HepG2 (cell line): Measurements from ENCODE around the gene CCDC57. TPM values are rescaled to one million over a fixed set of nuclear protein-coding genes. Genes with fewer than 3 reads are reported as not detected.

Experiments used
- AKAP8 ChIP-seq: sonication (generic); formaldehyde crosslinking; IDR thresholded peaks from 2 replicates; pipeline ENCODE4 v1.5.1; 2020; ENCODE audit warnings: mild to moderate bottlenecking, missing genetic modification reagents
- HCFC1 ChIP-seq: fragments of 150-350 bp; IDR thresholded peaks from 2 replicates; pipeline ENCODE4 v1.6.1; 2014; ENCODE audit warnings: low read depth, low read length
- HNRNPL ChIP-seq: fragments of 200-400 bp; formaldehyde crosslinking; IDR thresholded peaks from 2 replicates; pipeline ENCODE4 v1.6.1; 2017; ENCODE audit warnings: mild to moderate bottlenecking, low read depth, low read length
- IKZF5 ChIP-seq: IDR thresholded peaks from 2 replicates; pipeline ENCODE4 v1.6.1; 2018; ENCODE audit warnings: missing genetic modification reagents, mild to moderate bottlenecking, missing compliant biosample characterization
- JDP2 ChIP-seq: sonication (generic); formaldehyde crosslinking; IDR thresholded peaks from 2 replicates; pipeline ENCODE4 v1.8.1; 2022; ENCODE audit warnings: missing genetic modification reagents, borderline replicate concordance
- MAFK ChIP-seq, 2 experiments: IDR thresholded peaks in 1 of 2; conservative IDR thresholded peaks in 1 of 2; 2 replicates each; pipeline ENCODE4 v1.6.1; 2011; ENCODE audit warnings: improper control_type of control experiment in 2 of 2, low read length in 2 of 2
- NFE2 ChIP-seq: sonication (generic); formaldehyde crosslinking; IDR thresholded peaks from 2 replicates; pipeline ENCODE4 v1.4.0; 2020; ENCODE audit warnings: missing genetic modification reagents
- NFRKB ChIP-seq: fragments of 450-650 bp; IDR thresholded peaks from 2 replicates; pipeline ENCODE4 v1.6.1; 2017
- RARG ChIP-seq: sonication (generic); formaldehyde crosslinking; IDR thresholded peaks from 2 replicates; pipeline ENCODE4 v1.4.0; 2020; ENCODE audit warnings: low read depth, mild to moderate bottlenecking, missing genetic modification reagents
- SKIL ChIP-seq: sonication (generic); formaldehyde crosslinking; IDR thresholded peaks from 2 replicates; pipeline ENCODE4 v1.8.0; 2022; ENCODE audit warnings: missing genetic modification reagents, mild to moderate bottlenecking, moderate library complexity, borderline replicate concordance
- SMARCE1 ChIP-seq: fragments of 450-650 bp; IDR thresholded peaks from 2 replicates; pipeline ENCODE4 v1.6.1; 2017; ENCODE audit warnings: borderline replicate concordance
- SRY ChIP-seq: sonication (generic); formaldehyde crosslinking; IDR thresholded peaks from 2 replicates; pipeline ENCODE4 v1.8.0; 2022; ENCODE audit warnings: mild to moderate bottlenecking, missing genetic modification reagents
- STAT5B ChIP-seq: sonication (generic); formaldehyde crosslinking; IDR thresholded peaks from 2 replicates; pipeline ENCODE4 v1.4.0; 2020; ENCODE audit warnings: missing genetic modification reagents
- TOE1 ChIP-seq: sonication (generic); formaldehyde crosslinking; IDR thresholded peaks from 2 replicates; pipeline ENCODE4 v1.4.0; 2020; ENCODE audit warnings: mild to moderate bottlenecking, missing genetic modification reagents
- ZNF513 ChIP-seq: sonication (generic); formaldehyde crosslinking; conservative IDR thresholded peaks from 2 replicates; pipeline ENCODE4 v1.5.0; 2020; ENCODE audit warnings: missing genetic modification reagents
- ZNF605 ChIP-seq: sonication (generic); formaldehyde crosslinking; IDR thresholded peaks from 2 replicates; pipeline ENCODE4 v1.8.0; 2022; ENCODE audit warnings: mild to moderate bottlenecking, missing genetic modification reagents
- ZNF614 ChIP-seq: IDR thresholded peaks from 2 replicates; pipeline ENCODE4 v1.6.1; 2018; ENCODE audit warnings: missing biosample characterization, missing genetic modification reagents, inconsistent platforms, borderline replicate concordance
- ZNF704 ChIP-seq: sonication (generic); formaldehyde crosslinking; IDR thresholded peaks from 2 replicates; pipeline ENCODE4 v1.8.1; 2023; ENCODE audit warnings: mild to moderate bottlenecking, inconsistent platforms, moderate library complexity, missing genetic modification reagents, borderline replicate concordance
- ZNF816 ChIP-seq: sonication (generic); formaldehyde crosslinking; IDR thresholded peaks from 2 replicates; pipeline ENCODE4 v1.8.0; 2022; ENCODE audit warnings: missing genetic modification reagents, mild to moderate bottlenecking, borderline replicate concordance
- polyA plus RNA-seq, 8 experiments: library from polyadenylated mRNA; depleted of rRNA in 3 of 8; stranded (reverse) in 7 of 8; unstranded in 1 of 8; fragments of >200 nt; fragmentation: Illumina TruSeq in 4 of 8; extraction: Trizol in 4 of 8; gene quantifications; 2 replicates each; pipeline versions ENCODE4 v1.2.1 to v1.2.3, GENCODE V29; 2011 to 2016; ENCODE audit warnings: low read depth in 4 of 8, missing spikeins in 1 of 8, mixed read lengths in 1 of 8; ENCODE audit not compliant: insufficient read depth in 1 of 8
- total RNA-seq, 5 experiments: library from RNA; depleted of rRNA; stranded (reverse); fragments of >200 nt; fragmentation: Illumina TruSeq; extraction: Trizol; gene quantifications; 2 replicates each; pipeline ENCODE4 v1.2.3, GENCODE V29; 2016; ENCODE audit warnings: low read depth in 1 of 5

CCDC57 gene
- total and polyA plus RNA-seq, 2 of the 13 experiments (the other 11 are each of a cell fraction or from before 2014, with no cell fraction given): 59.3 to 59.9 TPM

GRCh38 chr17:82094931-82095776 lies 117.5 kb downstream of the CCDC57 start (continued):
- TF ChIP-seq MAFK (conservative IDR thresholded peaks at IDR 0.05 in 1 of 2, IDR thresholded peaks at IDR 0.05 in 1 of 2; ENCODE audit: low read length in 2 of 2): no peak
- TF ChIP-seq ZNF605 (CRISPR knock-in tag): peak; percentile 47; the same call in 1 of the 2 replicates
- no peak for TF ChIP-seq ZNF816
- 0 out of 2 replicates have a peak, but pooled peaks have one; percentile 17 for TF ChIP-seq AKAP8 (CRISPR knock-in tag)
- no peak for TF ChIP-seq STAT5B (CRISPR knock-in tag)
- no peak for TF ChIP-seq ZNF614 (CRISPR knock-in tag)
- TF ChIP-seq HNRNPL: peak; percentile 76; the same call in 1 of the 2 replicates
- TF ChIP-seq SRY: no peak
- TF ChIP-seq NFRKB: no peak
- TF ChIP-seq RARG (CRISPR knock-in tag): no peak
- no peak for TF ChIP-seq IKZF5 (CRISPR knock-in tag)
- no peak for TF ChIP-seq HCFC1
- no peak for TF ChIP-seq TOE1
- TF ChIP-seq JDP2: no peak
- no peak for TF ChIP-seq NFE2
- no peak for TF ChIP-seq ZNF704 (CRISPR knock-in tag)
- no peak for TF ChIP-seq SMARCE1
- no peak for TF ChIP-seq ZNF513
- no peak for TF ChIP-seq SKIL (CRISPR knock-in tag)
